HG02610 (cell line): ENCODE results near the gene MANEA.
A peak's percentile ranks its signal among the peaks of the same experiment; 100 is the strongest.
"Not testable (repeated sequence)": the region's sequence is repeated elsewhere in the genome, so short reads cannot be mapped to it uniquely, and the experiment has no call there.

Experiments used
- ATAC-seq: cut with Tn5 transposase; IDR thresholded peaks from one replicate; pipeline ENCODE4 v1.9.1; 2021; ENCODE audit warnings: mild to moderate bottlenecking, moderate library complexity; ENCODE audit not compliant: unreplicated experiment

MANEA gene

GRCh38 chr6:95577304-95578105, at the start of gene MANEA:
Gene MANEA (plus strand): TSS chr6:95577535. CDS start chr6:95586440, 8,905 bp downstream.
- ATAC-seq, result peak; percentile 82

GRCh38 chr6:95529762-95530161, 47.6 kb upstream of the MANEA start:
- ATAC-seq, result no peak

- no peak for ATAC-seq
Measured at GRCh38 chr6:95530176-95530819, 47.0 kb upstream of the MANEA start.

GRCh38 chr6:95543798-95544197, 33.5 kb upstream of the MANEA start:
- ATAC-seq, result no peak

GRCh38 chr6:95544517-95545225, 32.7 kb upstream of the MANEA start:
- no peak for ATAC-seq

GRCh38 chr6:95545226-95545625, 32.1 kb upstream of the MANEA start:
- ATAC-seq, result no peak

- ATAC-seq, result no peak
Measured at GRCh38 chr6:95545686-95546085, 31.6 kb upstream of the MANEA start.

- ATAC-seq, result no peak
Measured at GRCh38 chr6:95546148-95546547, 31.2 kb upstream of the MANEA start.

GRCh38 chr6:95547043-95547442, 30.3 kb upstream of the MANEA start:
- no peak for ATAC-seq

GRCh38 chr6:95548188-95548786, 29.0 kb upstream of the MANEA start:
- ATAC-seq, result no peak

GRCh38 chr6:95551678-95552324, 25.5 kb upstream of the MANEA start:
- no peak for ATAC-seq

- no peak for ATAC-seq
Measured at GRCh38 chr6:95553880-95554279, 23.5 kb upstream of the MANEA start.

- not testable (repeated sequence) for ATAC-seq
Measured at GRCh38 chr6:95560956-95561355, 16.4 kb upstream of the MANEA start.

GRCh38 chr6:95569560-95569959, 7.8 kb upstream of the MANEA start:
- no peak for ATAC-seq

GRCh38 chr6:95572098-95572497, 5.2 kb upstream of the MANEA start:
- no peak for ATAC-seq

- ATAC-seq, result no peak
Measured at GRCh38 chr6:95574811-95575210, 2.5 kb upstream of the MANEA start.

GRCh38 chr6:95576218-95576997, 927 bp upstream of the MANEA start:
- peak; percentile 21 for ATAC-seq

- ATAC-seq, result no peak
Measured at GRCh38 chr6:95576998-95577303, 384 bp upstream of the MANEA start.

GRCh38 chr6:95578106-95578410, 723 bp downstream of the MANEA start:
- peak; percentile 20 for ATAC-seq

- ATAC-seq, result no peak
Measured at GRCh38 chr6:95581073-95581472, 3.7 kb downstream of the MANEA start.
